Fibroblast of pulmonary artery (primary cell): Measurements from ENCODE around the gene ICE1.
"Not testable (repeated sequence)": the region's sequence is repeated elsewhere in the genome, so short reads cannot be mapped to it uniquely, and the experiment has no call there.

ENCODE experiments used
- DNase-seq: peaks from one replicate; pipeline ENCODE4 v3.0.0-alpha.2; 2010; ENCODE audit warnings: low read depth
- H3K4me3 ChIP-seq: replicated peaks from 2 replicates; pipeline ENCODE4 v1.5.1; 2011; ENCODE audit warnings: low read depth, mild to moderate bottlenecking, control low read depth, low read length, moderate library complexity
- TF ChIP-seq, protein P1 (sequence below): IDR thresholded peaks from 2 replicates; pipeline ENCODE4 v1.5.1; 2011; ENCODE audit warnings: mild to moderate bottlenecking, control low read depth, low read length, inconsistent platforms; ENCODE audit errors: missing control alignments

The ICE1 gene

DNA sequence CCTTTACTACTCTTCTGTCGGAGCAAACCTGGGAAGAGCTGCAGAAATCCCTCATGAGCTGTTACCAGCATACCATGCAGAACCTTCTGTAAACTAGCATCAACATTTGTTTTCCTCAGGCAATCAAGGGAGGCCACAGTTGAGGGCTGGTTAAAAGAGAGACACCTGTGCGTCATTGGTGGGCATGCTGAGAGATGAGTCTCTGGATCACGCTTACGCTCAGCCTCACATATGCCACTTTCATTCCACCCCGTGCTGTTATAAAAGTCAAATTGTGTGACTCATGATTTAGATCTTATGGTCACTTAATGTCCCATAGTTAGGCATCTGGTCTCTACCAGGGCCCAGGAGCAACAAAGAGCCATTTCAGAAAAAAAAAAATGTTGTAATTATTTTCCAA lies 18.1 kb upstream of the ICE1 start:
- no peak overlapping the region for H3K4me3 ChIP-seq
- no peak for DNase-seq
- TF ChIP-seq, protein P1, sequence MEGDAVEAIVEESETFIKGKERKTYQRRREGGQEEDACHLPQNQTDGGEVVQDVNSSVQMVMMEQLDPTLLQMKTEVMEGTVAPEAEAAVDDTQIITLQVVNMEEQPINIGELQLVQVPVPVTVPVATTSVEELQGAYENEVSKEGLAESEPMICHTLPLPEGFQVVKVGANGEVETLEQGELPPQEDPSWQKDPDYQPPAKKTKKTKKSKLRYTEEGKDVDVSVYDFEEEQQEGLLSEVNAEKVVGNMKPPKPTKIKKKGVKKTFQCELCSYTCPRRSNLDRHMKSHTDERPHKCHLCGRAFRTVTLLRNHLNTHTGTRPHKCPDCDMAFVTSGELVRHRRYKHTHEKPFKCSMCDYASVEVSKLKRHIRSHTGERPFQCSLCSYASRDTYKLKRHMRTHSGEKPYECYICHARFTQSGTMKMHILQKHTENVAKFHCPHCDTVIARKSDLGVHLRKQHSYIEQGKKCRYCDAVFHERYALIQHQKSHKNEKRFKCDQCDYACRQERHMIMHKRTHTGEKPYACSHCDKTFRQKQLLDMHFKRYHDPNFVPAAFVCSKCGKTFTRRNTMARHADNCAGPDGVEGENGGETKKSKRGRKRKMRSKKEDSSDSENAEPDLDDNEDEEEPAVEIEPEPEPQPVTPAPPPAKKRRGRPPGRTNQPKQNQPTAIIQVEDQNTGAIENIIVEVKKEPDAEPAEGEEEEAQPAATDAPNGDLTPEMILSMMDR: no peak

DNA sequence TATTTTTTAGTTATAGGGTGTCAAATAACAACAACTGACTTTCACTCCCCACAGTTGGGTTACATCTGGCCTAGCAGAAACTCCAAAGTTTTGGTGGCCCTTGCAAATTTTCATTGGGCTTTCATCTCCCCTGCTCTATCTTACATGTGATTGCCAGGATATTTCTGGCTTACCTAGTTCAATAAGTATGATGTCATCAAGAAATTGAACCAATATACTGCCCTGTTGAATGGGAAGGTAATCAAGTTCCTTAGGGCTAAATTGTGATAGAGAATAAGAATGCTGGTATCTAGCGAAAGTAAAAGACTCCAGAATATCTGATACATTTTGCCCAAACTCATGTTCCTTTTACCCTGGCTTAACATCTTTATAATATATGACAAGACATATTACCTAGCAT lies 17.0 kb upstream of the ICE1 start:
- DNase-seq: no peak
- TF ChIP-seq, protein P1: no peak
- H3K4me3 ChIP-seq: no peak overlapping the region

DNA sequence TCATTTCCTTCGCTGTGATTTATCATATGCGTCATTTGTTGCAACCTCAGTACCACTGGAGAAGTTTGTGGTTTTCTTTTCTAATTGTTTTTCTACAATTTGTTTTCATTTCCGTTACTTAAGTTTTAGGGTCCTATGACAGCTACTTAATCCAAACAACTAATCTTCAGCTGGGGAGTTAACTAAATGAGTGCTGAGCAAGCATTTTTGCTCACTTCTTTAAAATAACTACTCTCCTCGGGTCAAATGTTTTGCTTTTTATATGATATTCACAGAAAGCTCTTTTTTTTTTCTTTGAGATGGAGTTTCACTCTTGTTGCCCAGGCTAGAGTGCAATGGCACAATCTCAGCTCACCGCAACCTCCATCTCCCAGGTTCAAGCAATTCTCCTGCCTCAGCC lies 14.6 kb upstream of the ICE1 start:
- H3K4me3 ChIP-seq: no peak overlapping the region
- TF ChIP-seq, protein P1: no peak
- DNase-seq: no peak

DNA sequence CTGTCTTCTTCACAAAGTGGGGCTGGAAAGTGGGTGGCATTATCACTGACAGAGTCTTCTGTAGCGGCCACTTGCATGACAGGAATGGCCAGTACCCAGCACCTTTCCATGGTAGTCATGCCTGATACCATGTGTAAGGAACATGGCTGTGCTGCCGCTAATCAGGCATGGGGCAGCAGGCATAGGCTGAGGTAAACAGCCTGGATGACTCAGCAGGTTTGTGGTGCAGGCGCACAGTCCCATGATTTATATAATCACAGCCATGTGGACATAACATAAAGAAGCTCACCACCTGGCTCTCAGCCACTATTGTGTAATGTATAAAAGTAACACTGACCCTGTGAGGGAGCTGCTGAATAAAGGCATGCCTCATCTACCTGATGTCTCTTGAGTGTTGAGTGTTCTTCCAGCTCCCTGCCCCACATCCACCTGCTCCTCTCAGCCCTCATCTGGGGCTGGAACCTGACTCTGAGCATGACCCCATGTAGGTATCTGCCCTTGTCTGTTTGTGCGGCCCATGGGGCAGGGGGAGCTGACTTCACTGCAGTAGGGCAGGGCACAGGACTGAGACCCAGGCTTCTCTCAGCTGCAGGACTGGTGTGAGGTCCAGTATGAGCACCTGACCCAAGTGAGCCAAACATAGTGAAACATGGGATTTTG lies 13.2 kb upstream of the ICE1 start:
- no peak overlapping the region for H3K4me3 ChIP-seq
- no peak for DNase-seq
- TF ChIP-seq, protein P1: no peak

DNA sequence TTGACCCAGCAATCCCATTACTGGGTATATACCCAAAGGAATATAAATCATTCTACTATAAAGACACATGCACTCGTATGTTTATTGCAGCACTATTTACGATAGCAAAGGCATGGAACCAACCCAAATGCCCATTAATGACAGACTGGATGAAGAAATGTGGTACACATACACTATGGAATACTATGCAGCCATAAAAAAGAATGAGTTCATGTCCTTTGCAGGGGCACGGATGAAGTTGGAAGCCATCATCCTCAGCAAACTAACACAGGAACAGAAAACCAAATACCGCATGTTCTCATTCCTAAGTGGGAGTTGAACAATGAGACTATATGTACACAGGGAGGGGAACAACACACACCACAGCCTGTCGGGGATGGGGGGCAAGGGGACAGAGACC lies 8.6 kb upstream of the ICE1 start:
- DNase-seq, H3K4me3 ChIP-seq: not testable (repeated sequence)

DNA sequence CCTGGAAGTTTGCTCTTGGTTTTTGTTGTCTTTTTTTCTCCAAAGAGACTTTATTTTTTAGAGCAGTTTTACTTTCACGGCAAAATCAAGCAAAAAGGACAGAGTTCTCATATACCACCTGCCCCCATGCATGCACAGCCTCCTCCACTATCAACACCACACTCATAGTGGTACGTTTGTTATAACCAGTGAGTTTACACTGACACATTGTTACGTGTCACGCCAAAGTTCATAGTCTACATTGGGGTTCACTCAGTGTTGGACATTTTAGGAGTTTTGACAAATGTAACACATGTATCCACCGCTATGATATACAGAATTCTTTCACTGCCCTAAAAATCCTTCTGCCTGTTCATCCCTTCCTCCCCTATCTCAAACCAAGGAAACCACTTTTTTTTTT lies 7.5 kb upstream of the ICE1 start:
- DNase-seq: no peak
- TF ChIP-seq, protein P1: no peak
- H3K4me3 ChIP-seq: no peak overlapping the region

DNA sequence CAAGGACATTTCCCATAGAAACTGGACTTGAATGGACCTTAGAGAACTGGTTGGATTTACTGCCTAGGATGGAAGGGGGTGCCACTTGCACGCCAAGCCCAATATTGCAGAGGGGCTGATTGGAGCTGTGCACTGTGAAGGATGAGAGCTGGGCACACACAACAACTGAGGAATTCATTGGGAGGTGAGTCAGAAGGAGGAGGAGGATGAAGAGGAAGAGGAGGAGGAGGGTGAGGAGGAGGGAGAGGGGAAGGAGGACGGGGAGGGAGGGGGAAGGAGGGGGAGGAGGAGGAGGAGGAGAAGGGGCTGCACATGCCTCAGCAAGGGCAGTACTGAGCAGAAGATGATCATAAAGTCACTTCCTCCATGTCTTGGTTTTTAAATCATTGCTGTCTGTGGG lies 5.7 kb upstream of the ICE1 start:
- no peak for DNase-seq
- no peak overlapping the region for H3K4me3 ChIP-seq
- TF ChIP-seq, protein P1: no peak
